Smooth muscle cell (in vitro differentiated cells): Measurements from ENCODE around the gene TRAF7. TPM values are rescaled to one million over a fixed set of nuclear protein-coding genes. Genes with fewer than 3 reads are reported as not detected.

ENCODE experiments used
- DNase-seq: peaks from one replicate; lab custom pipeline; 2025; ENCODE audit not compliant: unreplicated experiment; lab: John Stamatoyannopoulos, UW
- H2AFZ ChIP-seq: fragments of 200-600 bp; sonication (generic); 2 replicates; pipeline ENCODE4 v1.6.0; 2016; ENCODE audit warnings: antibody characterized with exemption, low read depth, mild to moderate bottlenecking
- H3F3A ChIP-seq: fragments of 200-600 bp; sonication (generic); 2 replicates; pipeline ENCODE4 v1.6.0; 2017; ENCODE audit warnings: antibody characterized with exemption, low read depth
- H3K27ac ChIP-seq: fragments of 200-600 bp; sonication (generic); 2 replicates; pipeline ENCODE4 v1.5.1; 2016; ENCODE audit warnings: low read depth, mild to moderate bottlenecking
- H3K27me3 ChIP-seq: fragments of 200-600 bp; sonication (generic); 2 replicates; pipeline ENCODE4 v1.6.1; 2016; ENCODE audit warnings: low read depth, mild to moderate bottlenecking
- H3K36me3 ChIP-seq: fragments of 200-600 bp; sonication (generic); 2 replicates; pipeline ENCODE4 v1.5.1; 2016; ENCODE audit warnings: low read depth
- H3K4me1 ChIP-seq: fragments of 200-600 bp; sonication (generic); 2 replicates; pipeline ENCODE4 v1.5.1; 2016; ENCODE audit warnings: low read depth
- H3K4me2 ChIP-seq: fragments of 200-600 bp; sonication (generic); 2 replicates; pipeline ENCODE4 v1.6.0; 2016; ENCODE audit warnings: mild to moderate bottlenecking
- H3K4me3 ChIP-seq: fragments of 200-600 bp; sonication (generic); 2 replicates; pipeline ENCODE4 v1.5.1; 2016; ENCODE audit warnings: mild to moderate bottlenecking
- H3K79me2 ChIP-seq: fragments of 200-600 bp; sonication (generic); 2 replicates; pipeline ENCODE4 v1.6.0; 2016; ENCODE audit warnings: low read depth, mild to moderate bottlenecking
- H3K9ac ChIP-seq: fragments of 200-600 bp; sonication (generic); 2 replicates; pipeline ENCODE4 v1.6.0; 2016; ENCODE audit warnings: low read depth
- H3K9me3 ChIP-seq: fragments of 200-600 bp; sonication (generic); replicated peaks from 2 replicates; pipeline ENCODE4 v1.5.1; 2016; ENCODE audit warnings: low read depth
- H4K20me1 ChIP-seq: fragments of 200-600 bp; sonication (generic); 2 replicates; pipeline ENCODE4 v1.6.0; 2016; ENCODE audit warnings: low read depth
- CTCF ChIP-seq: fragments of 200-600 bp; sonication (generic); IDR thresholded peaks from 2 replicates; pipeline ENCODE4 v1.5.1; 2017; ENCODE audit warnings: borderline replicate concordance, mild to moderate bottlenecking, antibody characterized with exemption; ENCODE audit not compliant: insufficient read depth, poor library complexity, severe bottlenecking
- WGBS: methylation state at CpG from one replicate; pipeline ENCODE4 v1.1.7; 2016; ENCODE audit warnings: low lambda C conversion rate; 5-methylcytosine and 5-hydroxymethylcytosine counted together
- polyA plus RNA-seq: library from polyadenylated mRNA; unstranded; fragments of >200 nt; fragmentation: Nextera tagmentation; extraction: Ambion mirVana; gene quantifications from 2 replicates; pipeline ENCODE4 v1.2.1, GENCODE V29; 2016
- total RNA-seq: library from RNA; depleted of rRNA; stranded (reverse); fragments of >200 nt; gene quantifications from 2 replicates; pipeline ENCODE4 v1.2.3, GENCODE V29; 2014

The TRAF7 gene
- total and polyA plus RNA-seq, 2 experiments from 2014 or later: 27.5 to 52.6 TPM

GRCh38 chr16:2208308-2208707, 52.7 kb downstream of the TRAF7 start:
- Histone ChIP-seq H3K4me2 (no peak overlapping the region), H3K27me3 (no peaks in the 10 kb centered on the region), H3K36me3 (no peaks in the 10 kb centered on the region), H3K4me1 (peaks cover 9% of the 10 kb centered on the region), H4K20me1 (peaks cover 10% of the 10 kb centered on the region), H3K27ac (no peak overlapping the region), H3K9ac (no peak overlapping the region), H3F3A (no peaks in the 10 kb centered on the region), H3K79me2 (peaks cover 15% of the 10 kb centered on the region), H3K9me3 (no peaks in the 10 kb centered on the region), H3K4me3 (no peak overlapping the region), H2AFZ (no peak overlapping the region)
- whole genome bisulfite sequencing: 95% methylated on average over 19 of the region's 23 CpGs
- TF ChIP-seq CTCF: no peak
- no peak for DNase-seq

GRCh38 chr16:2208772-2209171, 53.2 kb downstream of the TRAF7 start:
- Histone ChIP-seq H3K27ac (no peak overlapping the region), H3K79me2 (peaks cover 20% of the 10 kb centered on the region), H3F3A (no peaks in the 10 kb centered on the region), H3K4me3 (no peak overlapping the region), H4K20me1 (peaks cover 14% of the 10 kb centered on the region), H2AFZ (no peak overlapping the region), H3K4me1 (peaks cover 13% of the 10 kb centered on the region), H3K27me3 (no peaks in the 10 kb centered on the region), H3K9ac (no peak overlapping the region), H3K9me3 (no peaks in the 10 kb centered on the region), H3K36me3 (no peaks in the 10 kb centered on the region), H3K4me2 (no peak overlapping the region)
- 95% methylated on average over 9 of the region's 9 CpGs for WGBS
- TF ChIP-seq CTCF: no peak
- DNase-seq: no peak

GRCh38 chr16:2209258-2210008, 53.9 kb downstream of the TRAF7 start:
- no peaks in the 10 kb centered on the region for H3F3A ChIP-seq
- peaks cover 26% of the 10 kb centered on the region for H3K79me2 ChIP-seq
- no peak overlapping the region for H3K4me2 ChIP-seq
- no peak overlapping the region for H3K27ac ChIP-seq
- H4K20me1 ChIP-seq: peaks cover 15% of the 10 kb centered on the region
- no peak overlapping the region for H3K4me3 ChIP-seq
- DNase-seq: no peak
- no peak overlapping the region for H2AFZ ChIP-seq
- TF ChIP-seq CTCF: no peak
- WGBS: 95% methylated on average over 26 of the region's 29 CpGs
- H3K9ac ChIP-seq: no peak overlapping the region
- H3K9me3 ChIP-seq: no peaks in the 10 kb centered on the region
- H3K36me3 ChIP-seq: no peaks in the 10 kb centered on the region
- no peaks in the 10 kb centered on the region for H3K27me3 ChIP-seq
- H3K4me1 ChIP-seq: peaks cover 13% of the 10 kb centered on the region

GRCh38 chr16:2210009-2210332, 54.4 kb downstream of the TRAF7 start:
- H3K36me3 ChIP-seq: no peaks in the 10 kb centered on the region
- H3F3A ChIP-seq: no peaks in the 10 kb centered on the region
- no peak for TF ChIP-seq CTCF
- WGBS: 97% methylated on average over 17 of the region's 17 CpGs
- no peak overlapping the region for H3K9ac ChIP-seq
- peaks cover 15% of the 10 kb centered on the region for H4K20me1 ChIP-seq
- no peak overlapping the region for H2AFZ ChIP-seq
- no peaks in the 10 kb centered on the region for H3K27me3 ChIP-seq
- H3K4me1 ChIP-seq: peaks cover 13% of the 10 kb centered on the region
- no peaks in the 10 kb centered on the region for H3K9me3 ChIP-seq
- no peak overlapping the region for H3K4me3 ChIP-seq
- H3K4me2 ChIP-seq: no peak overlapping the region
- peaks cover 26% of the 10 kb centered on the region for H3K79me2 ChIP-seq
- DNase-seq: no peak
- no peak overlapping the region for H3K27ac ChIP-seq
